GM15510 (cell line): ENCODE data around the gene ANO8.

ENCODE experiments used
- POLR2A ChIP-seq: IDR thresholded peaks from 3 replicates; pipeline ENCODE4 v1.6.1; 2011; ENCODE audit warnings: borderline replicate concordance; ENCODE audit not compliant: insufficient read length; ENCODE audit errors: extremely low read depth

ANO8 gene

DNA sequence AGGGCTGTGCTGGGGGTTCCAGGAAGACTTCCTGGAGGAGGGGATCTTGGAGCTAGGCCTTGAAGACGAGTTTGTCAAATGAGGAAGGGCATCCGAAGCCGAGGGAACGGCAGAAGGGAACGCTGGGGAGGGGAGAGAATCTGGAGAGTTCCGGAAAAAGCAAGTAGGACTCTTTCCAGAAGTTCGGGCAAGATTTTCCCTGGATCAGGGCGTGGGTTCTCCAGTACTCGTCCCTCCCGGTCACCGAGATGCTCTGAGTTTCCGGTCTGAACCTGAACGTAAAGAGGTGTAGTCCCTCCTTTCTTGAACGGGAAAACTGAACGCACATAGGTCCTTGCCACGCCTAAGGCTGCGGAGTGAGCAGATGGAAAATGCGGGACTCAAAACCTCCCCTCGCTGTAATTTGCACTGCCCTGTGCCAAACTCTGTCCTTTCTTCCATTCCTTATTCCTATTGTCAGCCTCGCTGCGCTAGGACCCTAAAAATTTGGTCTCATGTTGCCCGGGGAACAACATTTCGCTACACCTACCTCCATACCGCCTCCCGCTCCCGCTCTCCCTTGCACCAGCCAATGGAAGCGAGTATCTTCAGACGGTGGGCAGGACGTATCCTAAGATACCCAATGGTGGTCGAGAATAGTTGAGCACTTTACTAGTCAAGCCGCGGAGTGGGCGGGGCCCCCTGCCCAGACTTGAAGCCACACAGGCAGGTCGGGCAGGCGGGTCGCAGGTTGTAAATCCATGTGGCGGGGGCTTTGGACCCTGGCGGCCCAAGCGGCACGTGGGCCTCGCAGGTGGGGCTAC, 2.4 kb upstream of the ANO8 start, which contains the start of gene GTPBP3:
TSS of gene GTPBP3 (plus strand) at position 682 of the 803 bp plus-strand sequence. CDS start at position 741, 59 bp downstream.
- TF ChIP-seq POLR2A, result peak; percentile 80

- no peak for TF ChIP-seq POLR2A
Measured at GRCh38 chr19:17335575-17335974, 920 bp upstream of the ANO8 start.

DNA sequence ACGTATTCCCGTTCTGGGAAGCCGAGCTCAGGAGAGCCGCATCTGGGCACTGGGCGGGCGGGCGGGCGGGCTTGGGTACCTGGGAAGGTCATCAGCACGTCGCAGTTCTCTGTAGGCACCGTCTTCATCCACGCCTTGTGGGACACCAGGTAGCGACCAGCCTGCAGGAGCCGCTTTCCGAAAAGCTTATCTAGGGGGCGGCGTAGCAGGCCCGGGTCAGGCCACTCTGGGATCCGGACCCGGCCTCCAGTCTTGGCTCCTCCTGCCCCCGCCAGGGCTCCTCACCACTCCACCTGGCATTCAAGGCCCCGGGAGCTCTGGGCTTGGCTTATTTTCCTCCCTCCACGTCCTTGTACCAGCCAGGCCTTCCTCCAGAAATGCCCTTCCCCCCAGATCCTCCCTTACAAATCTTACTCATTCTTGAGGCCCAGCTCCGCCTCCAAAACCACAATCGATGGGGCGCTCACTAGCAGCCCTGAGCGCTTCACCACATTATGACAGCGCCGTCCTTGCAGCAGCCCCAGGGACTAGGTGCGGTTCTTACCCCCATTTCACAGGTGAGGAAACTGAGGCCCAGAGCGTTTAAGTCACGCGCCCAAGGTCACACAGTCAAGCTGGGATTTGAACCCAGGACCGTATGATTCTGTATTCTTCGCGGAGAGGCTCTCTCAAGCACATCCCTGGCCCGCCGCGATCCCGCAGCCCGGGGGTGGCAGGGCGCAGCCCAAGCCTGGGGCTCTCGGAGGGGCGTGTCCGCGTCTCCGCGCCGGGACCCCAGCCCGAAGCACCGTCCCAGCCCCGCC, 843 bp downstream of the ANO8 start:
- TF ChIP-seq POLR2A, result peak; percentile 27

- no peak for TF ChIP-seq POLR2A
Measured at GRCh38 chr19:17332677-17333581, 1.7 kb downstream of the ANO8 start.

GRCh38 chr19:17332360-17332676, 2.3 kb downstream of the ANO8 start:
- TF ChIP-seq POLR2A, result no peak

GRCh38 chr19:17331045-17331558, 3.6 kb downstream of the ANO8 start:
- no peak for TF ChIP-seq POLR2A

DNA sequence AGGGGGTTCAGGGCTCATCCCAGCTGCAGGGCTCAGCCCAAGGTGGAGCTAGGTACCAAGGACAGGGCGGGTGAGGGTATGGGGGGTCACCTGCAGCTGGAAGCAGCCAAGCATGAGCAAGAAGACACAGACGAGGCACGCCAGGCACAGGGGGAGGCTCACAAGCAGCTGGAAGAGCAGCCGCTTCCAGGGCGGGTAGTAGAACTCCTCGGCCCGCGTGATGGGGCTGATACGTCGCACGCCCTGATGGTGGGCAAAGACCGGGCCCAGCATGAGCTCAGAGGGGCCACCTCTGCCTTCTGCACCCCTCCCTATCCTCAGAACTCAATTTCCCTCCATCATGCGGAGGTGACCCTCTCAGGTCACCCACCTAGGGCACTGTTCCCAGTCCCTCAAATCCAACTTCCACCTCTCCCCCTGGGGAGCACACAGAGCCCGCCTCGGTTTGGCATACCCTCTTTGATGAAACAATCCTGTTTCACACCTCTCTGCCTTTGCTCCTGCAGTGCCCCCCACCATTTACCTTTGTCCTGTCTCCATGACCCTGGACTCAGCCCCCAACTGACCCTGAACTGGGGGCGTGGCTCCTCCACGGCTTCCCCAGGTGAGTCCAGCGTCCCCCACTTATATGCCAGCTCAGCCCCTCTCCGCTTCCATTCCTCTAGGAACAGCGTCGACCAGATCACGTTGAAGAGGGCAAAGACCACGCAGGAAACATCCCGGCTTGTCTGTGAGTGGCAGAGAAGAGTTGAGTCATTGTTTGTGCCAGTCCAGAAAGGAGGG, 4.2 kb downstream of the ANO8 start:
- no peak for TF ChIP-seq POLR2A

DNA sequence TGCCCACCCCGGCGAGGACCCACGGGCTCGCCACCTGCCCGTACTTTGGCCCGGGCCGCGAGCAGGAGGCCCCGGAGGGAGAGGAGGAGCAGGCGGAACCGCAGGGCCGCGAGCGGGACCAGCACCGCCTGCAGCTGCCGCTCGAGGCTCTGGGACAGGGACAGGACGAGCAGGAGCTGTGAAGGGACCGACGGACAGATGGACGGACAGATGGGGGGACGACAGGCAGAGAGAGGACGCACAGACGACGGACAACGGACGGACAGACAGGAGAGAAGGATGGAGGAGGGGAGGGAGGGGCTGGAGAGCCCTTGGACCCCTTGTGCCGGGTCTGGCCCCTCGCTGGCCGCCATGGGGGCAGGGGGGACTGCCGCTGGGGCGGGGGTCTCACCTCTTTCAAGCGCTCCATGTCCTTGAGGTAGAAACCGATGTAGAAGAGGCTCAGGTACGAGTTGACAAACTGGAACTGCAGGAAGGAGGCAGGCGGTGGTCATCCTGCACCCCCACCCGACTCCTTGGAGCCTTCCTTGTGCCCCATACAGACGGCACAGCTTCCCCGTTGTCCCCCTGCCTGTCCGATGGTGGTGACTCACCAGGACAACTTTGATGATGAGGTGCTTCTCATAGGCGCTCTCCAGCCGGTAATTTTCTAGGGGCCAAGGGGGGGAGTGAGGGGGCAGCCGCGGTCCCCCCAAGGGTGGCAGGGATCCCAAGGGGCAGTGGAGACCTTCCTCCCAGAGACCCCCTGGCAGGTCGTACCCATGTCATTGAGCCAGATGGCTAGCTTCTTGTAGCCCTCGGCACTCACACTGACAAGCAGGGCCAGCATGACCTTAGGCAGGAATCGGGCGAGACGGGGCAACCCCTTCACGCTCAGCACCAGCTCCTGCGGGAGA, 5.0 kb downstream of the ANO8 start:
- TF ChIP-seq POLR2A, result no peak

DNA sequence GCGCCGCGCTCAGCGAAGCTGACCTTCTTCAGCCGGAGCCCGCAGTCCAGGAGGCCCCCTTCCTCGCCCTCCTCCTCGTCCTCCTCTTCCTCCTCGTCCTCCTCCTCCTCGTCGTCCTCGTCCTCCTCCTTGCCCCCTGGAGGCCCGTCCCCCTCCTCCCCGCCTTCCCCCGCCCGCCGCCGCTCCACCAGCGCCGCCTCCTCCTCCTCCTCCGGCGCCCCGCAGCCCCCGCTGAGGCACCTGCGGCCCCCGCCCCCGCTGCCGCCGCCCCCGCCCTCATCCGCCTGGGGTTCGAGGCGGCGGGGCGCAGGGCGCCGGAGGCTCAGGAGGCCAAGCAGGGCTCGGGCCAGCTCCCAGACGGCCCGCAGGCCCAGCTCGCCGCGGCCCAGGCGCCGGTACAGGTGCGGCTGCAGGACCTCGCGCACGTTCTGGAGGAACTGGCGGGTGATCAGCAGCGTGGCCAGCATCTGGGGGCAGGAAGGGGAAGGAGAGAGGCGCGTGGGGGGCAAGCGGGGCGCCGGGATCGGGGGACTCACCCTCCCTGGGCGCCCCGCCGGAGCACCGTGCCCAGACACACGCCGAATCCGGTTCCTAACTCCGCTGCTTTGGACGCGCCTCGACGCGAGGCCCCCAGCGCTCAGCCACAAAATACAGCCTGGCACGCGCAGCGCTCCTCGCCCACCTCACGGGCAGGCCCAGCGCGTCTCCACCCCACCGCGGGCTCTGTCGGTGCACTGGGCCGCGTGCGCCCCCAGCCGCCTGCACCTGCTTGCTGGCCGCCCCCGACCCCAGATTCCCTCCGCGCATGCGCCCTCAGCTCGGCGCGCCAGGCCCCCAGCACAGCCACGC, 5.9 kb downstream of the ANO8 start:
- no peak for TF ChIP-seq POLR2A

DNA sequence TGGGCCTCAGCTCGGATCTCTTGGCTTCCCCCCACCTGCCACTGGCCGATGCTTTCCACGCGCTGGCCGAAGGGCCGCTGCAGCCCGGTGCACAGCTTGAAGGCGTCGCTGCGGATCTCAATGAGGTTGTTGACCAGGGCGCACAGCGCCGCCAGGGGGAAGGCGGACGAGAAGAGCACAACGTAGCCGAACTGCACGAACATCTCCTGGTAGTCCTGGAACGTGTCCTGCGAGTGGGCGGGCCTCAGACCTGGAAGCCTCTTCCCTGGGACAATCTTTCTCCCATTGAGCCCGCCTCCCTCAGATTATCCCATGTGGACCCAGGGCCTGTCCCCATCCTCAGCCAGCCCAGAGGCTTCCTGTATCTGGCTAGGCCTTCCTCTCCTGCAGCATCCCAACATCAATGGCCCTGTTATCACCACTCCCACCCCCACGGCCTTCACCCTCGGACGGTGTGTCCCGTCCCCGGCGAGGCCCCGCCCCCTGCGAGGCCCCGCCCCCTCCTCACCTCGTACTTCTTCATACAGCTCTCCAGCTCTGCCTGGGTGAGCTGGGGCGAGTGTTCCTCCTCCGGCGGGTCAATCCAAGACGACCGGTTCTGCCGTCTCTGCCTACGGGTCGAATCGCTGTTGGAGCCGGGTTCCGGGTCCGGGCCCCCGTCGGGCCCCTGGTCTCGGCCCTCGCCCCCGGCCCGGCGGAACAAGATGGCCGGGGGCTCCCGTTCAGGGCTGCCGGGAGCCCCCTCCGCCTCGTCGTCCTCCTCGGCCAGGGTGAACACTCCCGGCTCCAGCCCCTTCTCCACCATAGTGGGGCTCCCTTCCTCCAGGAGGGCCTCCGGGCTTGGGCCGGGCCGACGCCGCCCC, 6.8 kb downstream of the ANO8 start:
- TF ChIP-seq POLR2A, result no peak

DNA sequence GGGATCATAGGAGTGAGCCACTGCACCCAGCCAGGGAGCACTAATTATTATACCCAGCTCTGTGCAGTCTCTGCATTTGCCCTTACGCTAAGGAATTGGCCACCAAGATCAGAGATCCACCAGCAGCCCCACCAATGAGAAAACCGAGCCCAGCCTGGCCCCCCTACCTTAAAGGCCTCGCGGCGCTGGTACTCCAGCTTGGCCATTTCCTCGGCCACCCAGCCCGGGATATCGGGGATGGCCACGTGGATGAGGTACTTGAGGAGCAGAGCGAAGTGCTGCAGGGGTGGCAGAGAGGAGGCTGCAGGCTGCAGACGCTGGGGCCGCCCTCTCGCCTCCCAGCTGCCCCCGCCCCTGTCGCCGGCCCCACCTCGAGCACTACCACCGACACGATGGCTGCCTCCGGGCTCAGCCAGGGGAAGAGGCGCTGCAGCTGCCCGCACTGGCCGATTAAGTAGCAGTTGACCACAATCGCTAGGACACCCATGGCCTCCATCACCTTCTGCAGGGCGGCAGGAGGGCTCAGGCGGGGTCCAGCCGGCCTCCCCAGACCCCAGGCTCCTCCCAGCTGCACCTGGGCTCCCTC, 7.5 kb downstream of the ANO8 start:
- TF ChIP-seq POLR2A, result no peak
